K562 (cell line): Measurements from ENCODE around the gene CAMK2A. TPM values are rescaled to one million over a fixed set of nuclear protein-coding genes. Genes with fewer than 3 reads are reported as not detected.

Experiments
- ATAC-seq: fragments of 200-7000 bp; cut with Tn5 transposase; 3 replicates; pipeline ENCODE4 v1.9.1; 2020; ENCODE audit warnings: moderate library complexity
- BruUV-seq: library from RNA; stranded (reverse); fragments of 400-500 nt; replicated peaks from 2 replicates; lab custom pipeline; 2021; lab: Mats Ljungman, UMichigan
- CTCF ChIA-PET: fragments of 300-600 bp; formaldehyde crosslinking; extraction: SDS; loops from one replicate; lab custom pipeline; 2021; ENCODE audit warnings: low intra/inter-chr PET ratio; lab: Yijun Ruan, JAX
- POLR2A ChIA-PET: fragments of 300-600, 350-650 bp; sonication (Branson Sonifier 250); formaldehyde crosslinking; extraction: SDS; loops from one replicate; lab custom pipeline; 2021; ENCODE audit warnings: antibody characterized with exemption, inconsistent platforms; lab: Yijun Ruan, JAX
- DNase-seq, 4 experiments: peaks; one replicate each; pipeline versions ENCODE4 v3.0.0 to v3.0.0-alpha.2; 2011 to 2018; ENCODE audit warnings: low spot score in 3 of 4, mixed read lengths in 3 of 4; ENCODE audit errors: extremely low read depth in 1 of 4
- FAIRE-seq: peaks from 2 replicates; lab custom pipeline; 2011; peaks lifted over from hg19 to GRCh38; lab: Jason Lieb, UNC
- H2AFZ ChIP-seq: 2 replicates; pipeline ENCODE4 v1.6.0; 2011; ENCODE audit warnings: low read depth, low read length, control low read depth, inconsistent platforms
- H3K27ac ChIP-seq: fragments of 200-600 bp; 3 replicates; pipeline ENCODE4 v1.8.0; 2011; ENCODE audit warnings: low read depth, mild to moderate bottlenecking, control low read depth, inconsistent platforms, low read length, moderate library complexity, mixed read lengths; ENCODE audit errors: extremely low read depth
- H3K27me3 ChIP-seq, 2 experiments: fragments of 300-600 bp in 1 of 2; 2 replicates in 1 of 2; 3 replicates in 1 of 2; pipeline versions ENCODE4 v1.6.0 to v1.8.0; 2011; ENCODE audit warnings: inconsistent platforms in 2 of 2, low read length in 2 of 2, mild to moderate bottlenecking in 1 of 2, mixed read lengths in 1 of 2, moderate library complexity in 1 of 2; ENCODE audit not compliant: control insufficient read depth in 2 of 2, insufficient read depth in 2 of 2
- H3K36me3 ChIP-seq: fragments of 300-600 bp; 3 replicates; pipeline ENCODE4 v1.8.0; 2011; ENCODE audit warnings: mild to moderate bottlenecking, low read length, inconsistent platforms; ENCODE audit not compliant: control insufficient read depth, insufficient read depth
- H3K4me1 ChIP-seq, 2 experiments: fragments of 200-600 bp in 1 of 2; replicated peaks in 1 of 2; 2 replicates in 1 of 2; 3 replicates in 1 of 2; pipeline versions ENCODE4 v1.5.1 to v1.8.0; 2011; ENCODE audit warnings: inconsistent platforms in 2 of 2, low read length in 2 of 2, mild to moderate bottlenecking in 1 of 2, mixed read lengths in 1 of 2, moderate library complexity in 1 of 2; ENCODE audit not compliant: control insufficient read depth in 2 of 2, insufficient read depth in 2 of 2
- H3K4me2 ChIP-seq: 2 replicates; pipeline ENCODE4 v1.6.1; 2011; ENCODE audit warnings: low read length, control low read depth, inconsistent platforms, mixed read lengths; ENCODE audit not compliant: insufficient read depth
- H3K4me3 ChIP-seq: fragments of 200-600 bp; sonication (generic), shearing (Covaris generic); 2 replicates; pipeline ENCODE4 v1.5.1; 2016; ENCODE audit warnings: control low read depth, inconsistent platforms
- H3K79me2 ChIP-seq: fragments of 200-600 bp; 3 replicates; pipeline ENCODE4 v1.8.0; 2011; ENCODE audit warnings: low read length, inconsistent platforms; ENCODE audit not compliant: control insufficient read depth, insufficient read depth
- H3K9ac ChIP-seq, 2 experiments: 2 replicates each; pipeline versions ENCODE4 v1.6.0 to v1.6.1; 2011; ENCODE audit warnings: low read depth in 2 of 2, low read length in 2 of 2, control low read depth in 1 of 2, inconsistent platforms in 1 of 2, mild to moderate bottlenecking in 1 of 2, mixed read lengths in 1 of 2; ENCODE audit not compliant: insufficient read depth in 1 of 2
- H3K9me1 ChIP-seq: one replicate; pipeline ENCODE4 v1.6.0; 2011; ENCODE audit warnings: inconsistent platforms, mild to moderate bottlenecking, low read length, moderate library complexity; ENCODE audit not compliant: control insufficient read depth, insufficient read depth
- H3K9me3 ChIP-seq: replicated peaks from 2 replicates; pipeline ENCODE4 v1.5.1; 2011; ENCODE audit warnings: low read depth, low read length, inconsistent platforms; ENCODE audit not compliant: control insufficient read depth, insufficient read depth
- H4K20me1 ChIP-seq: replicated peaks from 2 replicates; pipeline ENCODE4 v1.6.1; 2011; ENCODE audit warnings: low read length, inconsistent platforms, mixed read lengths; ENCODE audit not compliant: control insufficient read depth, insufficient read depth
- CC2D1A ChIP-seq: fragments of 450-650 bp; IDR thresholded peaks from 2 replicates; pipeline ENCODE4 v1.6.1; 2017; ENCODE audit warnings: mild to moderate bottlenecking
- COPS2 ChIP-seq: fragments of 450-650 bp; conservative IDR thresholded peaks from 2 replicates; pipeline ENCODE4 v1.6.1; 2016; ENCODE audit warnings: mild to moderate bottlenecking, moderate library complexity
- CTCF ChIP-seq, 3 experiments: IDR thresholded peaks in 2 of 3; conservative IDR thresholded peaks in 1 of 3; 2 replicates each; pipeline ENCODE4 v1.5.1; 2011 to 2012; ENCODE audit warnings: low read length in 3 of 3, mild to moderate bottlenecking in 3 of 3, control low read depth in 2 of 3, improper control_type of control experiment in 1 of 3, inconsistent platforms in 1 of 3, low read depth in 1 of 3, mixed read lengths in 1 of 3, moderate library complexity in 1 of 3; ENCODE audit not compliant: insufficient read depth in 2 of 3
- ESRRA ChIP-seq: fragments of 450-650 bp; IDR thresholded peaks from 2 replicates; pipeline ENCODE4 v1.6.1; 2014; ENCODE audit warnings: low read depth, mild to moderate bottlenecking, moderate library complexity, borderline replicate concordance
- HEY1 ChIP-seq: fragments of 250-450 bp; sonication (Bioruptor Pico); IDR thresholded peaks from 2 replicates; pipeline ENCODE4 v1.5.0; 2020; ENCODE audit warnings: mild to moderate bottlenecking, moderate library complexity, borderline replicate concordance
- NEUROD1 ChIP-seq: fragments of 150-350 bp; IDR thresholded peaks from 2 replicates; pipeline ENCODE4 v1.6.1; 2014; ENCODE audit warnings: borderline replicate concordance, low read length, low read depth; ENCODE audit not compliant: partially characterized antibody
- NR2C1 ChIP-seq, 2 experiments: fragments of 450-650 bp; IDR thresholded peaks; 2 replicates each; pipeline ENCODE4 v1.6.1; 2017; ENCODE audit warnings: mild to moderate bottlenecking in 2 of 2, antibody characterized with exemption in 1 of 2, inconsistent platforms in 1 of 2, missing compliant biosample characterization in 1 of 2, missing genetic modification characterization in 1 of 2
- NUFIP1 ChIP-seq: fragments of 450-650 bp; IDR thresholded peaks from 2 replicates; pipeline ENCODE4 v1.6.1; 2018; ENCODE audit not compliant: partially characterized antibody
- RAD21 ChIP-seq, 2 experiments: fragments of 250-450 bp in 1 of 2; fragments of 450-650 bp in 1 of 2; sonication (Bioruptor Pico) in 1 of 2; formaldehyde crosslinking in 1 of 2; IDR thresholded peaks in 1 of 2; conservative IDR thresholded peaks in 1 of 2; 2 replicates each; pipeline versions ENCODE4 v1.4.0 to v1.8.0; 2020 to 2022; ENCODE audit warnings: mild to moderate bottlenecking in 2 of 2, moderate library complexity in 1 of 2
- REST ChIP-seq, 2 experiments: fragments of 450-650 bp; formaldehyde crosslinking in 1 of 2; IDR thresholded peaks; 2 replicates each; pipeline versions ENCODE4 v1.4.0 to v1.6.1; 2014 to 2020; ENCODE audit warnings: mild to moderate bottlenecking in 2 of 2, borderline replicate concordance in 1 of 2, low read depth in 1 of 2
- ZNF174 ChIP-seq: fragments of 250-450 bp; sonication (Bioruptor Pico); IDR thresholded peaks from 2 replicates; pipeline ENCODE4 v1.4.0; 2020; ENCODE audit warnings: mild to moderate bottlenecking
- WGBS: fragments of 100-300 bp; shearing (Covaris generic); methylation state at CpG from one replicate; pipeline ENCODE4 v1.1.6; 2016; ENCODE audit warnings: low coverage, mixed read lengths; ENCODE audit not compliant: insufficient coverage; ENCODE audit errors: missing lambda C conversion rate; 5-methylcytosine and 5-hydroxymethylcytosine counted together
- in situ Hi-C: fragments of 300-500 bp; cut with MboI; formaldehyde crosslinking; loops from 4 replicates; pipeline ENCODE4 v1.15.0; 2018; ENCODE audit warnings: inconsistent platforms, mixed read lengths
- intact Hi-C: fragments of 100-400 bp; cut with micrococcal nuclease; formaldehyde crosslinking; loops from 2 replicates; pipeline ENCODE4 v1.14.2; 2022
- polyA plus RNA-seq, 8 experiments: library from polyadenylated mRNA; depleted of rRNA in 4 of 8; stranded (reverse) in 5 of 8; unstranded in 3 of 8; fragments of >200 nt; fragmentation: Nextera tagmentation in 2 of 8; fragmentation: Illumina TruSeq in 1 of 8; extraction: Ambion mirVana in 2 of 8; extraction: Trizol in 1 of 8; gene quantifications; 2 replicates each; pipeline versions ENCODE4 v1.2.1 to v1.2.3, GENCODE V29; 2011 to 2014; ENCODE audit warnings: inconsistent platforms in 1 of 8, missing spikeins in 1 of 8
- total RNA-seq, 7 experiments: library from RNA; depleted of rRNA in 6 of 7; stranded (reverse); fragments of >200 nt in 6 of 7; fragmentation: Illumina TruSeq in 2 of 7; extraction: Trizol in 2 of 7; gene quantifications; 2 replicates each; pipeline versions ENCODE4 v1.2.1 to v1.2.3, GENCODE V29; 2011 to 2021; ENCODE audit warnings: low replicate concordance in 1 of 7

The CAMK2A gene
- total and polyA plus RNA-seq, 9 of the 15 experiments (the other 6 are each of a cell fraction or from before 2014, with no cell fraction given): 0.01 to 0.18 (median 0.04) TPM; not detected in 6

GRCh38 chr5:150272531-150272930, 17.0 kb downstream of the CAMK2A start:
- no TSS peak for BruUV-seq
- ChIA-PET POLR2A (interaction anchor here (0.6 to 0.9 kb wide), 2 partner anchors 9 to 87 kb away, joined by 3 to 4 read pairs; no protein-coding TSS in a partner anchor), CTCF (interaction anchor here (0.6 to 1.3 kb wide), 4 partner anchors 69 to 163 kb away, joined by 3 to 5 read pairs (median 4); no protein-coding TSS in a partner anchor)
- Histone ChIP-seq H2AFZ (no peak overlapping the region), H3K79me2 (no peaks in the 10 kb centered on the region), H3K27me3 (peaks cover 22 to 57% of the 10 kb centered on the region in 2 experiments; a peak in 4 of 5 replicates), H3K9ac (no peak overlapping the region), H3K27ac (no peak overlapping the region), H4K20me1 (no peaks in the 10 kb centered on the region), H3K9me3 (no peaks in the 10 kb centered on the region), H3K36me3 (no peaks in the 10 kb centered on the region), H3K4me1 (no peaks in the 10 kb centered on the region), H3K9me1 (no peaks in the 10 kb centered on the region), H3K4me3 (no peak overlapping the region), H3K4me2 (no peak overlapping the region)
- in situ Hi-C loops: loop anchor here (5.0 kb wide), 1 partner anchor 75 kb away; no protein-coding TSS in a partner anchor
- WGBS: 0% methylated on average over 4 of the region's 5 CpGs
- ATAC-seq: peak; percentile 89
- intact Hi-C loops: loop anchor here (1.0 to 2.0 kb wide), 2 partner anchors 78 to 164 kb away; no protein-coding TSS in a partner anchor
- peak in 3 of 4 experiments; percentile 35 to 63 (median 62) for DNase-seq
- FAIRE-seq: peak; percentile 85
- no peak for TF ChIP-seq NR2C1 (IDR thresholded peaks at IDR 0.05)
- TF ChIP-seq NR2C1 (tag; IDR thresholded peaks at IDR 0.05): 0 out of 2 replicates have a peak, but pooled peaks have one; percentile 28
- TF ChIP-seq NUFIP1: no peak
- TF ChIP-seq ZNF174: no peak
- no peak for TF ChIP-seq HEY1 (CRISPR knock-in tag)
- TF ChIP-seq NEUROD1: no peak
- TF ChIP-seq RAD21 (CRISPR knock-in tag; conservative IDR thresholded peaks at IDR 0.05 in 1 of 2, IDR thresholded peaks at IDR 0.05 in 1 of 2): peak; percentile 90 to 94
- TF ChIP-seq REST (IDR thresholded peaks at IDR 0.05; ENCODE audit: borderline replicate concordance): peak; percentile 84
- TF ChIP-seq REST (CRISPR knock-in tag; IDR thresholded peaks at IDR 0.05; ENCODE audit: low read depth): no peak
- TF ChIP-seq CTCF (IDR thresholded peaks at IDR 0.05 in 2 of 3, conservative IDR thresholded peaks at IDR 0.05 in 1 of 3; ENCODE audit: insufficient read depth in 2 of 3, low read depth in 1 of 3, low read length in 3 of 3): peak; percentile 65 to 82 (median 75)
- peak; percentile 77 for TF ChIP-seq CC2D1A
- TF ChIP-seq COPS2: no peak
- peak; percentile 85 for TF ChIP-seq ESRRA
